Measurements from ENCODE around the gene BBS7. TPM values are rescaled to one million over a fixed set of nuclear protein-coding genes. Genes with fewer than 3 reads are reported as not detected.

Gene BBS7
- polyA plus RNA-seq (2012; ENCODE audit: insufficient read depth, insufficient read length) = 22.6 TPM

GRCh38 chr4:121869841-121870822, at the start of gene BBS7:
Gene BBS7 (minus strand): TSS chr4:121870474. CDS start chr4:121870313, 161 bp downstream.
- peak within 1 kb of the TSS; percentile 88 for H3K4me3 ChIP-seq (ENCODE audit: low read length)
- peak; percentile 92 for DNase-seq (ENCODE audit: low read depth, low spot score)

DNA sequence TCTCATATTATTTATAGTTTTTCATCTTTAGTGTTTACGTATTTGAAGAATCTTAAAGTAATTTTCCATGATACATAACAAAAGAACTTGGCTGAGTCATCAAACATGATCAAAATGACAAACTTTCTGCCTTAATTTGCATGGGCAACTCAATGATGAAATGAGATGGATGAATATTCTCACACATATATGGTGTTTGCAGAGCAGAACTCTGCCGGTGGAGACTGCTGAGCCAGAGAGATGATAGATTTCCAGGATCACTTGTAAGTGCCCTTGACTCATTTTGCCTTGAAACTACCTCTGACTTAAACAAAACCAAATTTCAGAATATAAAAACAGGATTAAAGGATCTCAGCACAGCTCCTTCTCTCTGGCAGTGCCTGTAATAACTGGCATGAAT, 43.4 kb upstream of the BBS7 start:
- no peak for DNase-seq (ENCODE audit: low read depth, low spot score)
- no peak overlapping the region for H3K4me3 ChIP-seq (ENCODE audit: low read length)

DNA sequence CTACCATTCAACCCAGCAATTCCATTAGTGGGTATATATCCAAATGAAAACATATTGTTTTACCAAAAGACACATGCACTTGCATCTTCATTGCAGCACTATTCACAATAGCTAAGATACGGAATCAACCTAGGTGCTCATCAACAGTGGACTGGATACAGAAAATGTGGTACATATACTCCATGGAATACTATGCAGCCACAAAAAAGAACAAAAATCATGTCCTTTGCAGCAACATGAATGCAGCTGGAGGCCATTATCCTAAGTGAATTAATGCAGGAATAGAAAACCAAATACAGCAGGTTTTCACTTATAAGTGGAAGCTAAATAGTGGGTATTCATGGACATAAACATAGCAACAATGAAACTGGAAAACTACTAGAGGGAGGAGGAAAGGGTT, 38.1 kb upstream of the BBS7 start:
- no peak overlapping the region for H3K4me3 ChIP-seq (ENCODE audit: low read length)
- no peak for DNase-seq (ENCODE audit: low read depth, low spot score)

- DNase-seq (ENCODE audit: low read depth, low spot score) = peak; percentile 52
- no peak overlapping the region for H3K4me3 ChIP-seq (ENCODE audit: low read length)
Observed at GRCh38 chr4:121900132-121900983, 30.1 kb upstream of the BBS7 start.

GRCh38 chr4:121898150-121898549, 27.9 kb upstream of the BBS7 start:
- no peak for DNase-seq (ENCODE audit: low read depth, low spot score)
- no peak overlapping the region for H3K4me3 ChIP-seq (ENCODE audit: low read length)

GRCh38 chr4:121888134-121888533, 17.9 kb upstream of the BBS7 start:
- no peak for DNase-seq (ENCODE audit: low read depth, low spot score)
- no peak overlapping the region for H3K4me3 ChIP-seq (ENCODE audit: low read length)

GRCh38 chr4:121885115-121885514, 14.8 kb upstream of the BBS7 start:
- no peak for DNase-seq (ENCODE audit: low read depth, low spot score)
- H3K4me3 ChIP-seq (ENCODE audit: low read length) = no peak overlapping the region

DNA sequence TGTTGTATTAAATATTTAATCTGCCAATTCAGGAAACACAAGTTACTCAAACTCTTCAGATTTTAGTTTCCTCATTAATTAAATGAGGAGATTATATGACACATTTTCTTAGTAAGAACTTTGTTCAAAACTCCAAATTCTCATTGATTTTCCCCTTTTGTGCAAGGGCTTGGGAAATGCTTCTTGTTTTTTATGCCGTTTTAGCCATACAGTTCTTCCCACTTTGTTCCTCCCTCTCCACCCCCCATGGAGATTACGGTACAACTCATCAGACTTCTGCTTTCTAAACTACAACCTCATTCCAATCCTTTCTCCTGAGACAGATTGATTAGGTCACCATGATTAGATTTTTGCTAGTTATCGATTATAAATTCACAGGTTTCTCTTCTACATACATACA, 10.9 kb upstream of the BBS7 start:
- DNase-seq (ENCODE audit: low read depth, low spot score) = no peak
- no peak overlapping the region for H3K4me3 ChIP-seq (ENCODE audit: low read length)

- DNase-seq (ENCODE audit: low read depth, low spot score) = no peak
- no peak overlapping the region for H3K4me3 ChIP-seq (ENCODE audit: low read length)
Observed at GRCh38 chr4:121879135-121879534, 8.9 kb upstream of the BBS7 start.

DNA sequence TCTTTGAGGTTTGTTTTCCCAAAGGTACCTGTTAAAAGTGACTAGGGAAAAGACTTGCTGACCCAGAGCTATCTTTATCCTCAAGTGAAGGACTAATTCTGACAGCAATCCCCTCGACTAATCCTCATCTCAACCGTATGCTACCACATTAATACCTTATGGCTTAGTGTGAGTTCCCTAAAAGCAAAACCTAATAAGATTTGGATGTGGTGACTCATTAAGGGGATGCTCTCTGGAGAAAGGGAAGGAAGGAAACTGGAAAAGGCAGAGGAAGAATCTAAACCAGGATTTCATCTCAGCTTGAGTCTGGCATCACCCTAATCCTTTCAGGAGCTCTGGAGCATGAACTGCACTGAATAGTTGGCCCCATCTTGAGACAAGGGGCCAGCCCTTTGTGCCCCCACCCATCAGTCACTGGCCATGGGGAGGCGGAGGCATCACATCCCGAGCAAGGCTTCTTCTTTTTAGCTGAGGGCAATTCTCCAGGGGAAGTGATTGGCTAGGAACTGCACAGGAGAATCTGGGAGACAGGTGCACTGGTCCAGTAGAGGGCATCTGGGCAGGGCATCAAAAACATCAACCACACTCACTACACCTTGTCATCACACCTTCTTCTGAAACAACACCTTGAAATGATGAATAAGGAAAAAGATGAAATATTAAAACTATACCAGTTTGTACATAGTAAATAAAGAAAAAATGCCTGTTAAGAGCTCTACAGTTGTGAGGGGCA, 6.9 kb upstream of the BBS7 start:
- H3K4me3 ChIP-seq (ENCODE audit: low read length) = no peak overlapping the region
- DNase-seq (ENCODE audit: low read depth, low spot score) = no peak

DNA sequence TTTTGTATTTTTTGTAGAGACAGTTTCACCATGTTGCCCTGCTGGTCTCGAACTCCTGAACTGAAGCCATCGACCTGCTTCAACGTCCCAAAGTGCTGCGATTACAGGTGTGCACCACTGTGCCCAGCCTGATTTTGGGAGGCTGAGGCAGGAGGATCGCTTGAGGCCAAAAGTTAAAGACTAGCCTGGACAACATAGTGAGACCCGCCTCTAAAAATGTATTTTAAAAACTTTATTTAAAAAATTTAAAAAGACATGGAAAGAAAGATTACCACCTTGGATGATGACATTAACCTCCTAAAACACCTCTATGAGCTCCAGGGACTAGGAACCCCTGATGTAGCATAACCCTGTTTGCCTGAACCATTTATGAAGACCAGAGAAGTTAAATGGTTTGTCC, 5.8 kb upstream of the BBS7 start:
- no peak overlapping the region for H3K4me3 ChIP-seq (ENCODE audit: low read length)
- DNase-seq (ENCODE audit: low read depth, low spot score) = no peak

DNA sequence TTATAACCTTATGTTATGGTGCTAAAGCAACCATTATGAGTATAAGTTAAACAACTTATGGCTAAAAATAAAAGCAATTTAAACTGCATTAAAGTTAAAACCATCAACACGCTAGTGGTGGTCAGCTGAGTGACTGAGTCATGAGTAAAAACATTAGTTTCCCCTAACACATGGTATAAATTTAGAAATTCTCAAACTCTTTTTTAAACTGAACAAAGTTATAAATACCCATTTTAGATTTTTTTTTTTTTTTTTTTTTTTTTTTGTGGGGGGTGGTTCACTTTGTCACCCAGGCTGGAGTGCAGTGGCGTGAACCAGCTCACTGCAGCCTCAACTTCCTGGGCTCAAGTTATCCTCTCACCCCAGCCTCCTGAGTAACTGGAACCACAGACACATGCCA, 5.4 kb upstream of the BBS7 start:
- H3K4me3 ChIP-seq (ENCODE audit: low read length) = no peak overlapping the region
- no peak for DNase-seq (ENCODE audit: low read depth, low spot score)

- no peak overlapping the region for H3K4me3 ChIP-seq (ENCODE audit: low read length)
- DNase-seq (ENCODE audit: low read depth, low spot score) = no peak
Observed at GRCh38 chr4:121873604-121874003, 3.3 kb upstream of the BBS7 start.

DNA sequence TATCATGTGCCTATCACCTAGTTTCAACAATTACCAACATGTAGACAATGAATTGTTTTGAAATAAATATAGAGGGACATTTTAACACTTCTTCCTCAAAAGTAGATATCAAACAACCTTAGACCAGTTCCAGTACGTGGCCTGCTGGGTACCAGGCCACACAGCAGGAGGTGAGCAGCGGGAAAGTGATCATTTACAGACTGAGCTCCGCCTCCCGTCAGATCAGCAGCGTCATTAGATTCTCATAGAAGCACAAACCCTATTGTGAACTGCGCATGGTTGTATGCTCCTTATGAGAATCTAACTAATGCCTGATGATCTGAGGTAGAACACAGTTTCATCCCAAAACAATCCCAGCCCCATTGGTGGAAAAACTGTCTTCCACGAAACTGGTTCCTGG, 6.5 kb downstream of the BBS7 start:
- H3K4me3 ChIP-seq (ENCODE audit: low read length) = no peak overlapping the region
- no peak for DNase-seq (ENCODE audit: low read depth, low spot score)

GRCh38 chr4:121861426-121861825, 8.8 kb downstream of the BBS7 start:
- no peak for DNase-seq (ENCODE audit: low read depth, low spot score)
- H3K4me3 ChIP-seq (ENCODE audit: low read length) = no peak overlapping the region

- DNase-seq (ENCODE audit: low read depth, low spot score) = no peak
- H3K4me3 ChIP-seq (ENCODE audit: low read length) = no peak overlapping the region
Observed at GRCh38 chr4:121860121-121860520, 10.2 kb downstream of the BBS7 start.

DNA sequence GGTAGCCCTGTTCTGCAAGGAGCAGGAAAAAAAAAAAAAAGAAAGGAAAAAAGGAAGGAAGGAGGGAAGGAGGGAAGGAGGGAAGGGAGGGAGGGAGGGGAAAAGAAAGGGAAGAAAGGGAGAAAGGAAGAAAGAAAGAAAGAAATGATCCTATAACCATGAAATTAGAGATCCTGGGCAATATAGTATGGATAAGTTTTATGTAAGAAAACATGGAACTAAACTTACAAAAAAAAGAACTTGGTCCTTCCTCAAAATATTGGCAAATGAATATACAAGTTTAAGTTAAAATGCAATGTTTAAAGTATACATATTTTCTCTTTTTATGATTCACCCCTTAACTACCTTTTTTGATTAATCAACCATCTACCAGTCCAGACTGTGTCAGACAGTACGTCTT, 18.9 kb downstream of the BBS7 start:
- H3K4me3 ChIP-seq (ENCODE audit: low read length) = no peak overlapping the region
- no peak for DNase-seq (ENCODE audit: low read depth, low spot score)

DNA sequence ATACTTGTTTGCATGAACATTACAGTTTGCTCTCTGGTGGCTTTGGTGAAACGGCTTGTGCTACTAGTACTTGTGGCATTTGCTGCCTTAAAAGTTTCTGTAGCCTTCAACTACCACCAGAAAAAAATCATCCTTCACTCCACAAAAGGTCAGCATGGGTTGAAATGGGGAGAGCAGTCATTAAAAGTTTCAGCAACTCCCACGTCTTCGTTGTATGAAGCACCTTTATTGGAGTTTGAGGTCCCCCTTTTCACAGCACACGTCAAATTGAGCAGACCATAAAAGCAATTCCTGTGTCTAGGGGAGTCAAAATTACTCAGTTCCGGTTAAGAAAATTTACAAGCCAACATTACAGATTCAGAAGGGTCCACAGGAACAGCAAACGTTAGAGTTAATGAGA, 23.6 kb downstream of the BBS7 start:
- no peak overlapping the region for H3K4me3 ChIP-seq (ENCODE audit: low read length)
- no peak for DNase-seq (ENCODE audit: low read depth, low spot score)

DNA sequence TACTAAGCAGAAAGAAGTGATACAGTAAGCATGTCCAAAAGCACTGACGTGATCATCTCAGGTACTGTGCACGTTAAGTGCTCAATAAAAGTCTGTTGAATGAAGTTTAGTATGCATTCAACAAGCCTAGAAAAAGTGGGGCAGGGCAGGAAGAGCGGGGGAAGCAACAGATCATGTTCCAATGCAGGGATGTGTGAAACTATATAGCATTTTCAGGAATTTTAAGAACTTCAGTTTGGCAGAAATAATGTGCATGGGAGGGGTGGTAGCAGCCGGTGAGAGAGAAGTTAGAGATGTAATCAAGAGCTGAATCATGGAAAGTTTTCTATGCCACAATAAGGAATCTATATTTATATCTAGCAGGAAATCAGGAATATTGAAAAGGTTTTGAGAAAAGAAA, 27.4 kb downstream of the BBS7 start:
- H3K4me3 ChIP-seq (ENCODE audit: low read length) = no peak overlapping the region
- no peak for DNase-seq (ENCODE audit: low read depth, low spot score)

Measured in Jurkat, Clone E6-1 (cell line).